GM19372 (cell line): ENCODE measurements around the gene SBF1.

Experiments
- ATAC-seq: cut with Tn5 transposase; IDR thresholded peaks from one replicate; pipeline ENCODE4 v1.9.1; 2021; ENCODE audit warnings: mild to moderate bottlenecking, low read depth, moderate library complexity; ENCODE audit not compliant: unreplicated experiment

Gene SBF1

GRCh38 chr22:50447576-50448551 lies 27.0 kb downstream of the SBF1 start:
- no peak for ATAC-seq

- ATAC-seq: no peak
Measured at GRCh38 chr22:50446708-50447575, 27.9 kb downstream of the SBF1 start.

DNA sequence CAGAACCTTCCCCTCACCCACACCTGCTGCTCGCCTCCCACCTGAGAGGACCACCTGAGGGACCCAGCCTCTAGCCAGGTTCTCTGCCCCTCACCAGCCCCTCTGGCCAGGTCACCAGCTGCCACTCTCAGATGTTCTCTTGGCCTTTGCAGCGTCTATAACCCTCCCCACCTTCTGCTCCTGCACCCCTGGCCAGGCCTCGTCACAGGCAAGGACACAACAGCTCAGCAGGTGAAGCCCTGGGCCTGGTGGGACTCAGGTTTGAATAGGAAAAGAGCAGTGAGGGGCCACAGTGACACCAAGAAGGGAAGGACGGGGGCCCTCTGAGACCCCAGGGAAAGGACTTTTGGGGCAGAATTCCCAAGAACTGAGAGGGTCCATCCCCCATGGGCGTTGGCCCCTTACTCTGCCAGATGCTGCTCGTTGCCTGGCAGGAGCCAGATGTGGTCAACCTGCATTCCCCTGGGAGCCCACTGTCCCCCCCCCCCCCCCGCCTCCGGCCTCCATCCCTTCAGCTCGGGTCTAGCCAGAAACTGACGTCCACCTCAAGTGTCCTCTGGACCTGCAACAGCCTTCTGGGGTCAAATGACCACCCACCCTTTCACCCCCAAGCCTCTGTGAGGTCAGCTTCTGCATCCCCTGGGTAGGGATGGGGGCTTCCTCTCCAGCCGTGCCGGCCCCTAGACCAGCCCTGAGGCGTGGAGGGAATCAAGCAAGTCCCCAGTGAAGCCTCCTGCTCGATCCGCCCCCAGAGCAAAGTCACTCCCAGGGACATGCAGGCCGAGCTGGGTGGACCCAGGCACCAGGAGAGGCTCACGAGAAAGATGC lies 28.7 kb downstream of the SBF1 start:
- ATAC-seq: no peak

DNA sequence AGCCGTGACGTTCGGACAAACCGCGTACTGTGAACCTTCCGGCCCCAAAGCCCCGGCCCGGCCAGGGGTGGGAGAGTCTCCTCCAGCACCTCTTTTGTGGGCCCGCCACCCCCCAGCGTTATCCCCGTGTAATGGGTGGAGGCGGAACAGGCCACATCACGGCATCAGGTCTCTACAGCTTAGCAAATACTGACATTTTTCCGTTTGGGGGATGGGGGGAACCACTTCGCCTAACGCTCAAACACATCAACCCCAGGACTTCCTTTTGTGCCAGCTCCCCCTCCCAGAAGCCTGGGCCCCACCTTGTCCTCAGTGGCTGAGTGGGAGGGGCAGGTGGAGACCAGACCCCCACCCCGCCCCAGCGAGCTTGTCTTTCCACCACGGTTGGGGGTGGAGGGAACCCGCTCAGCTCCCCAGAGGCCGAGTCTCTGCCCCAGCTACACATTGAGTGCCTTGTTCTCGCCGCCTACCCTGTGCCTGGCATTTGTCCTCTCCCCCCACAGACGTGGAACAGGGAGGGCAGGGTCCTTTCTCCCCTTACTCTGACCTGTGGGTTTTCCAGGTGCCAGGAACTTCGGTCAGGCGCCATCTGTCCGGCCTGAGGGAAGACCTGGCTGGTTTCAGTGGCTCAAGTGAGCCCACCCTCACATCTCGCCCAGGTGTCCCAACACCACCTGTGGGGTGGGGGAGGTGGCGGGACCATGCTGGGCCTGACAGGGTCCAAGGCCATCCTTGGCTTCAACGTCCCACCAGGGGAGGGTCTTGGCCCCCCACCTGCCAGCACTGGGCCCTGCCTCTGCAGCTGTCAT lies 29.6 kb downstream of the SBF1 start:
- ATAC-seq: no peak

DNA sequence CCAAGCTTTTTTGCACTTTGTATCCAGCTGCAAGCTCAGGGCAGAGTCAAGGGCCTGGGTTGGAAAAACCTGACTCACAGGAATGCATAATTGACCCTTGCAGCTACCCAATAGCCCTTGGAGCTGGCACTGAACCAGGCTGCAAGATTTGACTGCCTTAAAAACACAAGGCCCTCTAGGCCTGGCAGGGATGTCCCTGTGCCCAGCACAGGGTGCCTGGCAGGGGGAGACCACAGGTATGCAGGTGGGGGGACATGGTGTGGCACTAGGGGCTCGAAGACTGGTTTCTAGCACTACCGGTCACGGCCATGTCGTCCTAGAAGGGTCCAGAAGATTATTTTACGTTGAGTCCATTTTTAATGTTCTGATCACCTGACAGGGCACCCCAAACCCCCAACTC lies 30.2 kb downstream of the SBF1 start:
- no peak for ATAC-seq

- no peak for ATAC-seq
Measured at GRCh38 chr22:50443801-50444625, 30.8 kb downstream of the SBF1 start.

DNA sequence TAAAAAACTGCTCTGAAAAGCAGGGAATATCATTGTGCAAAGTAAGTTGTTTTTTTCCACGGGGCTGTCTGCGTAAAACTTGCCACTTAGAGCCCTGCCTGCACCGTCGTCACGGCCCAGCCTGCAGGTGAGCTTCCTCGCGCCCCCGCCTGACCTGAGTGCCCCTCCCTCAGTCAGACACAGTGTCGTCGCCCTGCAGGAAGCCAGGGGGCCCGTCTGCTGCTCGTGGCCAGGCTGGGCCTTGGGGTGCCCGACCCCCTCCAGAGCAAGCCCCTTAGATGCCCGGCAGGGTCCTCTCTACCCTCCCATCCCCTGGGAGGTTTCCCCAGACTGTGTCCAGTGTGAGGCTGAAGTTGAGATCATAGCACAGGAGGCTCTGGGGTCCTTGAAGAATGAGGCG lies 31.6 kb downstream of the SBF1 start:
- ATAC-seq: no peak

- ATAC-seq: no peak
Measured at GRCh38 chr22:50441428-50441993, 33.3 kb downstream of the SBF1 start.

- no peak for ATAC-seq
Measured at GRCh38 chr22:50440544-50441249, 34.1 kb downstream of the SBF1 start.

- ATAC-seq: no peak
Measured at GRCh38 chr22:50439871-50440331, 34.9 kb downstream of the SBF1 start.

DNA sequence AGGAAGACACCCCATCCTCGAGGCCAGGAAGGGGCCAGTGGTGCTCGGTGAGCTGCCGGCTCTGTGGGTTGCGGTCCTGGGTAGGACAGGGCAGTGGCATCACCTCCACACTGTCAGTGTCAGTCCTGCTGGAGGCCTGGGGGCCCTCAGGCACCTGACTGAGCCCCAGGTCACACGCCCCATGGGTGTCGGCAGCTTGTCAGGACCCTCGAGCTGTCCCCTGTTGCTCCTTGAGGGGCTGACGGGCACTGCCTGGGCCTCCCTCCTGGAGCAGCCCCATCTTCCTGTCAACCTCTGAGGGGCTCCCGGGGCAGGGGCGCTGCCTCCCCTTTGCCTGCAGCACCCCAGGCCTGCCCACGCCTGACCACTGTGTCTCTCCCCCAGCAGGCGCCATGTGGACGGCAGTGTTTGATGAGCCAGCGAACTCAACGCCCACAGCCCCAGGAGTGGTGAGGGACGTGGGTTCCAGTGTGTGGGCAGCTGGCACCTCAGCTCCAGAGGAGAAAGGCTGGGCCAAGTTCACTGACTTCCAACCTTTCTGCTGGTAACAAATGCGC lies 35.4 kb downstream of the SBF1 start:
- no peak for ATAC-seq

DNA sequence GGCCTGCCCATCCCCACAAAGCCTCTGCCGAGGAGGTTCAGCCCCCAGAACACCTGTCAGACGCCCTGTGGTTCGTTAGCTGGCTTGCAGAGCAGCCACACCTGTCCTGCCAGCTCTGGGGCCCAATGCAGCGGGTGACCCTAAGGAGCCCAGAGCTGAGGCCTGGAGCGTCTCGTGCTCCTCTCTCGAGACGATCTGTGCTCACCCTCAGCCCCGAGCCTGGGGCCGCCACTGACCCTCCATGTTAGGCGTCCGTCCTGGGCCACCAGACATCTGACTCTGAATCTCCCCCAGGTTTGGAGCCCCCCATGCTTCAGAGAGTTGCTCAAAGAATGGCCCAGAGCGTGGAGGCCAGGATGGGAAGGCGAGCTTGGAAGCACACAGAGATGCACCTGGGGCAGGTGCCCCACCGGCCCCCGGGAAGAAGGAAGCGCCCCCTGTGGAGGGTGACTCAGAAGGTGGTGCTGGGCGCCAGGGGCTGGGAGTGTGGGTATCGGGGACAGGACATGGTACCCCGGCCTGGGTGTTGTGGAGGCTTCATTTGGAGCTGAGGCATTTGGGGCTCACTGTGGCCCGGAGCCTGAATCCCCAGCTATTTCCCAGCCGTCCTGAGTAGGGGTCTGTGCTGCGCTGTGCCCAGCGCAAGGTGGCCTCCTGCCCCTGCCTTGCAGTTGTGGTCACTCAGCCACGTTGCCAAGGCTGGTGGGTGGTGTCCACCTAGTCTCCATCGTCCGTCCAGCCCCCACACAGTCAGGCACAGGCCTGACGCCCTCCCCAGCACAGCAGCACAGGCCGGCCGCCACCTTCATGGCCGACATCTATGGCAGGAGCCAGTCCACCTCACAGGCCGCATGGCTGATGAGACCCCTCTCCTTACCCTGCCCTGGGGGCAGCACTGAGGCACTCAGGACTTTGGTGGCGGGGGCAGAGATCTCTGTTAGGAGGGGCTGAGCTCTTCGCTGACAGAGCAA lies 36.2 kb downstream of the SBF1 start:
- ATAC-seq: no peak

DNA sequence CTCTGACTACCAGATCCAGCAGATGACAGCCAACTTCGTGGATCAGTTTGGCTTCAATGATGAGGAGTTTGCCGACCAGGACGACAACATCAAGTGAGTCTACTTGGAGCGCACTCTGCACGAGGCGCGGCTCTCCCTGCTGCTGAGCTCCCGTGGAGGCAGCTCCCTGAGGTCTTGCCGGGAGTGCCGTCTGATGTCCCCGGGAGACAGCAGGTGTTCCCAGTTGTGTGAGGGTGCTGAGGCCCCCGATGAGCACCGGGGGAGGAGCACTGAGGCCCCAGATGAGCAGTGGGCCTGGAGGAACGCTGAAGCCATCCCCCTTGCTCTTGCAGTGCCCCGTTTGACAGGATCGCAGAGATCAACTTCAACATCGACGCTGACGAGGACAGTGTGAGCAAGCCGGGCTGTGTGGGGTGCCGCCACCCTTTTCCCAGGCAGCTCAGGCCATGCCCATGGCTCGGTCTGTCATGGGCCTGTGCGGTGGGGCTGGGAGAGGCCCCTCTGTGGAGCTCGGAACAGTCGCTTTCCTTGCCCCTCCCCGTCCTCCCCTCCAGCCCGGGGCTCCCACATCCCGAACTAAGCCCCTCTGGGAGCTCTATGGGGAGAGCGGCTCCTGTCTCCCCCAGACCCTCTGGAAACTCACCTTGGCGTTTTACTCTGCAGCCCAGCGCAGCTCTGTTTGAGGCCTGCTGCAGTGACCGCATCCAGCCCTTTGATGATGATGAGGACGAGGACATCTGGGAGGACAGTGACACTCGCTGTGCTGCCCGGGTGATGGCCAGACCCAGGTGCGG lies 37.1 kb downstream of the SBF1 start:
- ATAC-seq: no peak

- ATAC-seq: no peak
Measured at GRCh38 chr22:50436841-50437341, 37.9 kb downstream of the SBF1 start.
